ENCODE measurements around the gene ITGA5. TPM values are rescaled to one million over a fixed set of nuclear protein-coding genes. Genes with fewer than 3 reads are reported as not detected.

The ITGA5 gene
- total RNA-seq, 1 experiment from 2014 or later = 75.8 TPM

- no TSS peak for BruUV-seq (replicated peaks)
- TF ChIP-seq REST (IDR thresholded peaks at IDR 0.05; ENCODE audit: insufficient read depth in 1 of 2, low read depth in 2 of 2, low read length in 1 of 2) (no peak), TCF7L2 (IDR thresholded peaks at IDR 0.05; ENCODE audit: low read depth, low read length) (no peak), POLR2AphosphoS5 (IDR thresholded peaks at IDR 0.05; ENCODE audit: low read depth, low read length) (no peak), CTCF (IDR thresholded peaks at IDR 0.05) (no peak), SIN3A (IDR thresholded peaks at IDR 0.05; ENCODE audit: borderline replicate concordance, insufficient read depth, low read depth, low read length) (no peak)
- CTCF ChIA-PET = interaction anchor here (3.6 kb wide), 1 partner anchor 38 kb away, joined by 72 read pairs; no protein-coding TSS in a partner anchor
- H3K27ac ChIP-seq (ENCODE audit: low read length) = no peak overlapping the region
- in situ Hi-C loops (cut with HindIII; ENCODE audit: low pct_unique_long_range_greater_than_20kb, low sequenced_read_pairs) (no loop called here), intact Hi-C loops (cut with micrococcal nuclease; ENCODE audit: unreplicated experiment) (no loop called here)
- ATAC-seq (no peak), DNase-seq (ENCODE audit: low read depth, low spot score) (no peak)
- POLR2A ChIA-PET = interaction anchor here (0.6 kb wide), 1 partner anchor 67 kb away, joined by 4 read pairs; no protein-coding TSS in a partner anchor
- H3K27me3 ChIP-seq (ENCODE audit: control insufficient read depth, insufficient read depth, low read length) = peaks cover 5% of the 10 kb centered on the region; the same call in 1 of the 2 replicates
- no peak overlapping the region for H3K4me3 ChIP-seq (ENCODE audit: low read depth in 2 of 2, low read length in 2 of 2)
- no peaks in the 10 kb centered on the region for H3K9me3 ChIP-seq (ENCODE audit: control insufficient read depth, insufficient read depth, low read depth, low read length)
- peaks cover 3% of the 10 kb centered on the region; the same call in 1 of the 2 replicates for H3K4me1 ChIP-seq (ENCODE audit: control insufficient read depth, insufficient read depth, low read length)
- no peaks in the 10 kb centered on the region for H3K36me3 ChIP-seq (ENCODE audit: control insufficient read depth, insufficient read depth, low read length)
Observed at GRCh38 chr12:54437243-54437642, 18.2 kb upstream of the ITGA5 start.

- Histone ChIP-seq H3K27me3 (ENCODE audit: control insufficient read depth, insufficient read depth, low read length) (no peaks in the 10 kb centered on the region; the same call in 1 of the 2 replicates), H3K36me3 (ENCODE audit: control insufficient read depth, insufficient read depth, low read length) (no peaks in the 10 kb centered on the region), H3K27ac (ENCODE audit: low read length) (no peak overlapping the region), H3K4me3 (ENCODE audit: low read depth in 2 of 2, low read length in 2 of 2) (no peak overlapping the region), H3K9me3 (ENCODE audit: control insufficient read depth, insufficient read depth, low read depth, low read length) (no peaks in the 10 kb centered on the region), H3K4me1 (ENCODE audit: control insufficient read depth, insufficient read depth, low read length) (peaks cover 3% of the 10 kb centered on the region; the same call in 1 of the 2 replicates)
- intact Hi-C loops (cut with micrococcal nuclease; ENCODE audit: unreplicated experiment) (no loop called here), in situ Hi-C loops (cut with HindIII; ENCODE audit: low pct_unique_long_range_greater_than_20kb, low sequenced_read_pairs) (no loop called here)
- CTCF ChIA-PET = interaction anchor here (1.3 kb wide), 1 partner anchor 33 kb away, joined by 3 read pairs; no protein-coding TSS in a partner anchor
- no TSS peak for BruUV-seq (replicated peaks)
- no peak for ATAC-seq
- TF ChIP-seq SIN3A (IDR thresholded peaks at IDR 0.05; ENCODE audit: borderline replicate concordance, insufficient read depth, low read depth, low read length) = no peak
- TF ChIP-seq REST (IDR thresholded peaks at IDR 0.05; ENCODE audit: insufficient read depth in 1 of 2, low read depth in 2 of 2, low read length in 1 of 2) = no peak
- no peak for TF ChIP-seq CTCF (IDR thresholded peaks at IDR 0.05)
- TF ChIP-seq TCF7L2 (IDR thresholded peaks at IDR 0.05; ENCODE audit: low read depth, low read length) = no peak
- no peak for TF ChIP-seq POLR2AphosphoS5 (IDR thresholded peaks at IDR 0.05; ENCODE audit: low read depth, low read length)
- POLR2A ChIA-PET = interaction anchor here (0.7 kb wide), 1 partner anchor 12 kb away, joined by 3 read pairs; no protein-coding TSS in a partner anchor
- DNase-seq (ENCODE audit: low read depth, low spot score) = no peak
Observed at GRCh38 chr12:54432815-54433164, 13.7 kb upstream of the ITGA5 start.

Measured in Panc1 (cell line).